ENCODE results near the gene ATP5PD.
"Not testable (repeated sequence)": the region's sequence is repeated elsewhere in the genome, so short reads cannot be mapped to it uniquely, and the experiment has no call there.

The ATP5PD gene

GRCh38 chr17:75074532-75074931 is 27.8 kb upstream of the ATP5PD start:
- no peak for DNase-seq (ENCODE audit: low read depth in 2 of 2)
- no peak overlapping the region for H3K4me3 ChIP-seq (replicated peaks in 1 of 2; ENCODE audit: low read depth in 2 of 2, low read length in 2 of 2)
- no peak for TF ChIP-seq CTCF (IDR thresholded peaks at IDR 0.05; ENCODE audit: low read depth, low read length)

DNA sequence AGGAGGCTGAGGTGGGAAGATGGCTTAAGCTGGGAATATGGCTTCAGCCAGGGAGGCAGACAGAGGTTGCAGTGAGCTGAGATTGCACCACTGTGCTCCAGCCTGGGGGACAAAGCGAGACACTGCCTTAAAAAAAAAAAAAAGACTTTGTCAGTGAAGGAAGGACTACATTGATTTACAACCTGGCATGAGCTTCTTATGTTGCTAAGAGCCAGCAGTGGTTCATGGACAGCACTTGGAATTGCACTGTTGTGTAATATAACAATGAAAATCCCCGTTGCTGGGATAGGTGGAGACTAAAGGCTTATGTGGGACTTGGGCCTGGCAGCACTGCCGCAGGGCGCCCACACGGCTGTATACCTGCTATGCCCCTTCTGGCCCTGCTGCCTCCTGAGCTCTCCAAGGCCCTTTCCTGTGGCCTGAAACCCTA is 26.9 kb upstream of the ATP5PD start:
- no peak for TF ChIP-seq CTCF (IDR thresholded peaks at IDR 0.05; ENCODE audit: low read depth, low read length)
- DNase-seq (ENCODE audit: low read depth in 2 of 2), result no peak
- no peak overlapping the region for H3K4me3 ChIP-seq (replicated peaks in 1 of 2; ENCODE audit: low read depth in 2 of 2, low read length in 2 of 2)

DNA sequence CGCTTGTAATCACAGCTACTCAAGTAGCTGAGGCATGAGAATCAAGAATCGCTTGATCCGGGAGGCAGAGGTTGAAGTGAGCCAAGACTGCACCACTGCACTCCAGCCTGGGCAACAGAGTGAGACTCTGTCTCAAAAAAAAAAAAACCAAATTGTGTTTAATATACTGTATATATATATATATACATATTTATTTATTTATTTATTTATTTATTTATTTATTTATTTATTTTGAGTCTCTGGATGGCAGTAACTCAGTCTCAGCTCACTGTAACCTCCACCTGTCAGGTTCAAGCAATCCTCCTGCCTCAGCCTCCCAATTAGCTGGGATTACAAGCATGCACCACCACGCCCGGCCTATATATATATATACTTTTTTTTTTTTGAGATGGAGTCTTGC is 26.1 kb upstream of the ATP5PD start:
- H3K4me3 ChIP-seq (replicated peaks in 1 of 2; ENCODE audit: low read depth in 2 of 2, low read length in 2 of 2); DNase-seq (ENCODE audit: low read depth in 2 of 2): not testable (repeated sequence)

DNA sequence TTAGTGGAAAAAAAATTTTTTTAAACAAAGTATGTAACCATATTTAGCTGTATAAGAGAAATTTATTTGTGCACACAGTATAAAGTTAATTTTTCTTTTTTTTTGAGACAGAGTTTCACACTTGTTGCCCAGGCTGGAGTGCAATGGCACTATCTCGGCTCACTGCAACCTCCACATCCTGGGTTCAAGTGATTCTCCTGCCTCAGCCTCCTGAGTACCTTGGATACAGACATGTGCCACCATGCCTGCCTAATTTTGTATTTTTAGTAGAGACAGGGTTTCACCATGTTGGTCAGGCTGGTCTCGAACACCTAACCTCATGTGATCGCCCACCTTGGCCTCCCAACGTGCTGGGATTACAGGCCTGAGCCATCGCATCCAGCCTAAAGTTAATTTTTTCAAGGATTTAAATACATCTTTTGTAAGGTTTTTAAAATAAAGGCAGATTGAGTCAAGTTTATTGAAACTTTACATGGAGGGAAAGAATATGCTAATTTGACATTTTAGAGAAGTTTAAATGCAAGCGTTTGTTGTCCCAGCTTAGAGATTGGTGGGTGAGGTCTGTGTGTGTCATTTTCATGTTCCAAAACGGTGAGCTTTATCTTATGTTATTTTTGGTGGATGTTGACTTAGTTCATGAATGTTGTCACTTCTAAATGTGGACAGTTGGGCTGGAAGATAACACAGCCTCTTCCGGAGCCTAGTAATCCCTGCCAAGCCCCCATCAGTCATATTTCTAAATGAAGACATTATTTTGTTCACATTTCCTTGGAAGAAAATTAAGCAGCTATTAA is 24.9 kb upstream of the ATP5PD start:
- not testable (repeated sequence) for H3K4me3 ChIP-seq (replicated peaks in 1 of 2; ENCODE audit: low read depth in 2 of 2, low read length in 2 of 2); DNase-seq (ENCODE audit: low read depth in 2 of 2)

- peak; percentile 34 to 40 for DNase-seq (ENCODE audit: low read depth in 2 of 2)
- TF ChIP-seq CTCF (IDR thresholded peaks at IDR 0.05; ENCODE audit: low read depth, low read length), result peak; percentile 38
- H3K4me3 ChIP-seq (replicated peaks in 1 of 2; ENCODE audit: low read depth in 2 of 2, low read length in 2 of 2), result no peak overlapping the region
These were observed 23.0 kb upstream of the ATP5PD start for GRCh38 chr17:75069783-75070182.

- TF ChIP-seq CTCF (IDR thresholded peaks at IDR 0.05; ENCODE audit: low read depth, low read length), result no peak
- no peak overlapping the region for H3K4me3 ChIP-seq (replicated peaks in 1 of 2; ENCODE audit: low read depth in 2 of 2, low read length in 2 of 2)
- DNase-seq (ENCODE audit: low read depth in 2 of 2), result no peak
These were observed 22.0 kb upstream of the ATP5PD start for GRCh38 chr17:75068750-75069149.

DNA sequence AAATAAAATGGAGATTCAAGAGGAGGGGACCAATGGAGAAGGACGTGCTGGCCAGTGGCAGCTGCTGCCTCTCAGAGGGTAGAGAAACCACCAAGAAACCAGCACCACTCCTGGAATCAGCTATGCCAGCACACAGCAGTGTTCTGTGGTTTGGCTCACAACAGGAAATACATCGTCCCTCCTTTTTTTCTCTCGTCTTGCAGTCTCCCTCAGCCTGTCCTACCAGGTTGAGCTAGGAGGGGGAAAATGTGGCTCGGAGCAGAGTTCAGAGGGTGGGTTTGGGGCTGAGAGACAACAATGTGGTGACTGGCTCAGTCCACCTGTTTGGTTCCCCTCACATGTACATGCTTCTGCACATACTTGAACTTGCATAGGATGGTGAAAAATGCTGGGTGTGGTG is 21.1 kb upstream of the ATP5PD start:
- no peak overlapping the region for H3K4me3 ChIP-seq (replicated peaks in 1 of 2; ENCODE audit: low read depth in 2 of 2, low read length in 2 of 2)
- TF ChIP-seq CTCF (IDR thresholded peaks at IDR 0.05; ENCODE audit: low read depth, low read length), result no peak
- no peak for DNase-seq (ENCODE audit: low read depth in 2 of 2)

DNA sequence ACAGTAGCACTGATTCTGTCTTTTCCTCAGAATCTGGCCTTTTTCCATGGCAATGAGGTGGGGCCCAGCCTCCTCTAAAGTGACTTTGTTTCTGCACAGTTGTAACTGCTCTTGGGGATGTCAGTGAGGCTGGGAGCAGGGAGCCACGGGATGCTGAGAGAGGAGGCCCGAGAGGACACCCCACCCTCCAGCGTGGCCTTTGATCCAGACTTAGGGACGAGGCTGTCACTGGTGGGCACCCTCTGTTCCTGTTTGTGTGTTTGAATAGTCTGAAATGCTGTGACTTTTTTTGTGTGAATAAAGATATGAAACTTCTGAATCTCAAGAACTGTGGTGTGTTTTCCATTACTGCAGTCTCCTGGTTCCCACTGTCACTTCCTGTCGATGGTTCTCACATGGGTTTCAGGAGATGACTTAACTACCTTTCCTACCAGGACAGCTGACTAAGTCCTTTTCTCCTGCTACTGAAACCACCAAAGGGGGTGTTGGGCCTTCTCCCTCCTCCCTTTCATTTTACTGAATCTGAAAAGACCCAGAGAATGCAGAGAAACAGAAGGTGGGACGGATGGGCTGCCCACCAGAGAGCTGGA is 18.9 kb upstream of the ATP5PD start:
- H3K4me3 ChIP-seq (replicated peaks in 1 of 2; ENCODE audit: low read depth in 2 of 2, low read length in 2 of 2), result no peak overlapping the region
- peak in 1 of 2 donors; percentile 61 for DNase-seq (ENCODE audit: low read depth in 2 of 2)
- TF ChIP-seq CTCF (IDR thresholded peaks at IDR 0.05; ENCODE audit: low read depth, low read length), result no peak
